GM18526 (cell line): ENCODE measurements around the gene PDE4D.

ENCODE experiments used
- POLR2A ChIP-seq: IDR thresholded peaks from 3 replicates; pipeline ENCODE4 v1.6.1; 2011; ENCODE audit not compliant: insufficient read length; ENCODE audit errors: extremely low read depth

Gene PDE4D

DNA sequence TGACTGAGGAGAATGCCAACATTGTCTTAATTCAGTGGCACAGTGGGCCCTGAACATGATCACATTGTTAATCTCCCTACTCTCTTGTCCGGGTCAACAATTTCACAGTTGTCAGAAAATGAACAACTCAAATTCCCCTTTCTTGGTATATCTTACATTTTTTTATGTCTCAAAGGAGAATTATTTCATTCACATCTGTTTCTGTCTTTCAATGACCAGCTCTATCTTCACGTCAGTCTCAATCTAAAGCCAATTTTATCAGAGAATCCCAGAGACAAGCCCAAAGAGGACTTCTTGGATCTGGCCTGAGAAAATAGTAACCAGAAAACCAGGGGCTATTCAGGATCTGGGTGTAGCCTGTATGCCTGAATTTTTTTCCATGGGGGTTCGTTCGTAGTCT, 477.5 kb downstream of the PDE4D start:
- no peak for TF ChIP-seq POLR2A

GRCh38 chr5:59412428-59412827, 481.1 kb downstream of the PDE4D start:
- TF ChIP-seq POLR2A, result no peak

DNA sequence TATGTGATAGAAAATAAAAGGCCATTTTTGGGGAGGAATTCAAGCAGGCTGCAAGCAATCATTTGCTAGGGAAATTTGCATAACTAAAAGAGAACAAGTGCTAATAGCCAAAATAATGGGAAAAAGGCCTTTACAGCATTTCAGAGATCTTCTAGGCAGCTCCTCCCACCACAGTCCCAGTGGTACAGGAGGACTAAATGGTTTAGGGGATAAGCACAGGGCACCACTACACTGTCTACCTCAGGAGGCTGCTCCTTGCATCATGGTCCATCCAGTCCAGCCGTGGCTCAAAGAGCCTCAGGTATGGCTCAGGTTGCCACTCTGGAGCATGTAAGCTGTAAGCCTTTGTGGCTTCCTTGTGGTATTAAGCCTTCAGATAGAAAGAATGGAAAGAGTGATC, 485.6 kb downstream of the PDE4D start:
- no peak for TF ChIP-seq POLR2A

DNA sequence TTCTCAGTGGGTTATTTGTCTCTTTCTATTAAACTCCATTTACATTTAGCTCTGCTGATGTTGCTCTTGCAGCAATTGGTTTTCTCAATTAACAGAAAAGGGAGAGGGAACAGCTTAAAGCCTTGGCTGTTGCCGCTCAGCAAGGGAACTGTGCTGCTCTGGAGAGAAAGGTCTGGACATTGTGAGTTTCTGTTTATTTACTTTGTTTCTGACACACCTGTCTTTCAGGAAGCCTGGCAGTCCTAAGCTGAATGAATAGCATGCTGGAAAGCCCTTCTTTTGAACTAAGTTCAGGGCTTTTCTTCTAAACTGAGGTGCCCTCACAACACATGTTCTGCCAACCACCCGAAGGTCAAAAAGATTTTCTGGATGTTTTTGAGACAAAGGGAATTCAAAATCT, 491.9 kb downstream of the PDE4D start:
- TF ChIP-seq POLR2A, result no peak

- no peak for TF ChIP-seq POLR2A
Measured at GRCh38 chr5:59393585-59394420, 499.7 kb downstream of the PDE4D start.

GRCh38 chr5:59391576-59391975, 501.9 kb downstream of the PDE4D start:
- TF ChIP-seq POLR2A, result no peak

DNA sequence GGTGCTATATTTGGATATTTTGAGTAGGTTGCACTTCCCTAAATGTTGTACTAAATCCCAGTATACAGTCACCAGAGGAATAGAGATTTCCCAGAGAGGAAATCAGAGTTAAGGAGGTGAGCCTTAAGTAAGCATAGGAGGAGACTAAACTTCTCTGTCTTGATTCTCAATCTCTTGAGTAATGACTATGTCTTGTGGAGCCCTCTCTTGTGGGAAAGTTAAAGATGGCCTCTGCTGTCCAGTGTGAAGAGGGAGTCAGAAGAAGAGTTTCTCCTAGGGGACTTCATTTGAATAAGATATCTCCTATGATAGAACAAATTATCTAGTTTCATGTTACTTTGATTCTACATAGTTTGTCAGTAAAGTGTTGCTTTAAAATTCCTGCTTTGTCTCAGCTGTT, 502.5 kb downstream of the PDE4D start:
- no peak for TF ChIP-seq POLR2A

DNA sequence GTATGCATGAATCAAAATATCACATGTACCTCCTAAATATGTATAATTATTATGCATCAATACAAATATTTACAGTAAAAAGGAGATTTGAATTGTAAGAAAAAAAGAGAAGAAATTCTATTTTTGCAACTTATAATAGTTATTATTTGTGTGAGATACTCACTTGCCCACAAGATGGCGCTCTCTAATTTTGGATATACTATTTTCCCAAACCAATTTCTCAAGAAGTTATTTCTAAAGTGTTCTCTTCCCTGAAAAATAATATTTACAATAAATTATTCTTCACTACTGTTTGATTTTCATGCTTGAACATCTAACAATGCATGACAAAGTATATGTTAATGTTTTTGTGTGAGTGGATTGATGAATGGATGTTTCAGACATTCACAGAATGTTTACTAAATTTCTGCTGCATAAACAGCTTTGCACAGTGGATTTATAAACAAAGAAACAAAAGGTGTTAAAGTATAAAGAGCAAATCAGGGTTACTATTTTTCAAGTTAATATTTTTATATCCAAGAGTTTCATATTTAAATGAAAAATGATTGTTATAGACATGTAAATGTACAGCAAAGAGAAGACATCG, 503.4 kb downstream of the PDE4D start:
- no peak for TF ChIP-seq POLR2A

- no peak for TF ChIP-seq POLR2A
Measured at GRCh38 chr5:59387127-59387526, 506.4 kb downstream of the PDE4D start.

GRCh38 chr5:59385700-59386099, 507.8 kb downstream of the PDE4D start:
- no peak for TF ChIP-seq POLR2A

- TF ChIP-seq POLR2A, result no peak
Measured at GRCh38 chr5:59380350-59380951, 513.1 kb downstream of the PDE4D start.

DNA sequence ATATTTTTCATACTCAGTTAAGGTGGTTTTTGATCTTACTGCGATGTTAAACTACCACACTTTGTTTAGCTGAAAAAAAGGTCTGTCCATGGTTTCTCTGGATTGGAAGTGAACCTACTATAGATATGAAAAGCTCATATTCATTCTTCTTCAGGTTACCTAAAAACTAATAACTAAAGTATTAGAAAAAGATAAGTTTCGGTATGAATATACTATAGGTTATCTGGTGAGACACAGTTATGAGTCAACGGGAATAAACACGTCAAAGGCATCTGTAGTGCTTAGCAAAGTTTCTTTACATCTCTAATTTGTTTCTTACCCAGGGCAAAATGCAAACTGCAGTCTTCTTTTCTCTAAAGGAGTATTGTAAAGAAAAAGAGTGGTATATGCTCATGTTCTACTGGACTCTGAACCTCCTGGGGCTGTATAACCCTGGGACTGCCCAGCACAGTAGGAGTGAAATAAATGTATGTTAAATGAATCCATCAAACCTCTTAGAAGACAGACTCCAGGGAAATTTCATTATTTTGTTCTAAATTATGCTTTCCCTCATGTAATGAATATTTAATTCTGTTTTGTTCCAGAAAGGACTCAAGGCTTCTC, 521.9 kb downstream of the PDE4D start:
- no peak for TF ChIP-seq POLR2A

DNA sequence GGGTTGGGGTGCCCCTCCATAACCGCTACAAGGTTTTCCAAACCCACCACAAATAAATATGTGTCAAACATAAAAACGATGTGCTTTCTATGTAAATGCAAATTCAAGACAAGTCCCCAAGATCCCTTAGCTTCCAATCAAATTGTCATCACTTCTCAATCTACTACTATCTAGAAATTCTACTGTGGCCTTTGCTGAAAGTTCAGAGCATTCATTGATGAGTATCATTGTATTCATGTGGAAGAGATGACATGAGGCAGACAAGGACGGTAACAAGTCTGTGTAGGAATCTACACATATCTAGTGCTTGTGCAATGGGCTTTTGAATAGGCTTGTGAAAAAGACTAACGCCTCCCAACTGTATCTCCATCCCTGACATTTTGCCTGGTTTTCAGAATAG, 524.6 kb downstream of the PDE4D start:
- no peak for TF ChIP-seq POLR2A

DNA sequence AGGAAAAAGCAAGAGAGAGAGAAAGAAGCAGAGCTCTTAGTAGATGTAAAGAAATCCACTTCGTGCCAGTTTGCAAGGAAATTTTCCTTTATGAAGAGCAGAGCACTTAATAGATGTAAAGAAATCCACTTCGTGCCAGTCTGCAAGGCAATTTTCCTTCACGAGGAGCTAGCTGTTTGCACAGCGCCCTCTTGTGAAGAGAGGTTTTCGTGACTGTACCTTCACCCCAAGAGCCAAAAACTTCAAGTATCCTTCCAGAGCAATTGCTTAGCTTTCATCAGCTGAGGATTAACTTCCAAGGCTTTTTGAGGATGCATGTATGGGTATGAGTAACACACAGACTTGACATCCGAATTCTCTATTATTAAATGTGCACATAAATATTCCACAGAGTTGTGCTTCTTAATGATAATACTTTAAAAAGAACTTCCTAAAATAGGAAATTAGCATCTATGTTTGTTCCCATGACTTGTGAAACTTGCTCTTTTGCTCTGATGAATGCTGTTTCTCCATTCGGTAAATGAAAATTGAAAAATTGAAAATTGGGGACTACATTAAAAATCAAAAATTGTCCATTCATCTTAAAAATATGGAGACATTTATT, 525.6 kb downstream of the PDE4D start:
- no peak for TF ChIP-seq POLR2A

GRCh38 chr5:59366784-59367183, 526.7 kb downstream of the PDE4D start:
- TF ChIP-seq POLR2A, result no peak

DNA sequence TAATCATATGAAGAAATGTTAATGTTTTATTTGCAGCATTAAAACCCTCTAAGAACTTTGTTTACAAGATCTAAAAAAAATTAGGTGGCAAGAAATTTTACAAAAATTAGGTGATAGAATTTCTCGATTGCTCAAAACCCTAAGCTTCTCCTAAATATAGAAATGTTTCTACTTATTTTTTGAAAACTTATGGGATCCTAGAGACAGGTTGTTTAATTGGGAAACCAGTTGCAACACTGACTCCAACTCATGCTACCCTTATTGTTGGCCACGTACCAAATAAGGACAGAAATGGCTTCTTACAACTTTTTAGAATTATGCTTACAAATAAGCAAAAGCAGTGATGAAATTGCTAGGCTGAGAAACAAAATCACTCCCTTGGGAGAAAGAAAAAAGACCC, 531.1 kb downstream of the PDE4D start:
- TF ChIP-seq POLR2A, result no peak
